HepG2 (cell line): ENCODE data around the gene SOCS7. TPM values are rescaled to one million over a fixed set of nuclear protein-coding genes. Genes with fewer than 3 reads are reported as not detected.

Source experiments
- ATAC-seq: fragments of 200-7000 bp; cut with Tn5 transposase; 3 replicates; pipeline ENCODE4 v1.9.1; 2020; ENCODE audit warnings: mild to moderate bottlenecking, moderate library complexity
- BruUV-seq: library from RNA; stranded (reverse); fragments of 400-500 nt; replicated peaks from 2 replicates; lab custom pipeline; 2021; lab: Mats Ljungman, UMichigan
- CTCF ChIA-PET: fragments of 300-600 bp; formaldehyde crosslinking; extraction: SDS; loops from one replicate; lab custom pipeline; 2021; ENCODE audit warnings: low total read pairs, inconsistent platforms, low intra/inter-chr PET ratio; lab: Yijun Ruan, JAX
- POLR2A ChIA-PET: fragments of 350-600 bp; sonication (Branson Sonifier 250); formaldehyde crosslinking; loops from one replicate; lab custom pipeline; 2020; ENCODE audit warnings: antibody characterized with exemption, inconsistent platforms; lab: Yijun Ruan, JAX
- DNase-seq: peaks from one replicate; pipeline ENCODE4 v3.0.0-alpha.2; 2015; ENCODE audit warnings: low spot score
- FAIRE-seq: peaks from 3 replicates; lab custom pipeline; 2011; peaks lifted over from hg19 to GRCh38; lab: Jason Lieb, UNC
- H2AFZ ChIP-seq: one replicate; pipeline ENCODE4 v1.6.1; 2011; ENCODE audit warnings: low read length, inconsistent platforms
- H3K27ac ChIP-seq: fragments of 300-600 bp; 3 replicates; pipeline ENCODE4 v1.8.0; 2011; ENCODE audit warnings: mixed run types, mild to moderate bottlenecking, mixed read lengths, low read length, inconsistent platforms; ENCODE audit not compliant: insufficient read depth; ENCODE audit errors: extremely low read length
- H3K27me3 ChIP-seq, 2 experiments: fragments of 200-600 bp in 1 of 2; 2 replicates in 1 of 2; 3 replicates in 1 of 2; pipeline versions ENCODE4 v1.6.0 to v1.8.0; 2011; ENCODE audit warnings: low read length in 2 of 2, mild to moderate bottlenecking in 2 of 2, moderate library complexity in 2 of 2, inconsistent platforms in 1 of 2; ENCODE audit not compliant: insufficient read depth in 2 of 2, control insufficient read depth in 1 of 2
- H3K36me3 ChIP-seq, 2 experiments: fragments of 200-600 bp in 1 of 2; replicated peaks in 1 of 2; 2 replicates in 1 of 2; 3 replicates in 1 of 2; pipeline versions ENCODE4 v1.5.1 to v1.8.0; 2011; ENCODE audit warnings: low read length in 2 of 2, inconsistent platforms in 1 of 2; ENCODE audit not compliant: insufficient read depth in 2 of 2, control insufficient read depth in 1 of 2
- H3K4me1 ChIP-seq: 2 replicates; pipeline ENCODE4 v1.5.1; 2012; ENCODE audit warnings: low read length, inconsistent platforms; ENCODE audit not compliant: insufficient read depth
- H3K4me2 ChIP-seq: 2 replicates; pipeline ENCODE4 v1.6.0; 2011; ENCODE audit warnings: low read depth, low read length, inconsistent platforms
- H3K4me3 ChIP-seq, 3 experiments: fragments of 200-600 bp in 1 of 3; sonication (generic), shearing (Covaris generic) in 1 of 3; replicated peaks in 1 of 3; 2 replicates each; pipeline ENCODE4 v1.5.1; 2011 to 2016; ENCODE audit warnings: low read length in 3 of 3, inconsistent platforms in 2 of 3, low read depth in 2 of 3, mild to moderate bottlenecking in 2 of 3, control low read depth in 1 of 3, mixed read lengths in 1 of 3; ENCODE audit not compliant: insufficient read depth in 1 of 3
- H3K79me2 ChIP-seq: one replicate; pipeline ENCODE4 v1.6.1; 2011; ENCODE audit warnings: low read length, inconsistent platforms; ENCODE audit not compliant: insufficient read depth
- H3K9ac ChIP-seq: 2 replicates; pipeline ENCODE4 v1.6.0; 2011; ENCODE audit warnings: mild to moderate bottlenecking, low read depth, low read length, inconsistent platforms; ENCODE audit not compliant: insufficient read depth
- H3K9me3 ChIP-seq: 2 replicates; pipeline ENCODE4 v1.5.1; 2012; ENCODE audit warnings: mild to moderate bottlenecking, low read length
- H4K20me1 ChIP-seq: 2 replicates; pipeline ENCODE4 v1.6.0; 2011; ENCODE audit warnings: inconsistent platforms, mild to moderate bottlenecking, low read length, moderate library complexity; ENCODE audit not compliant: insufficient read depth
- ETS1 ChIP-seq: sonication (generic); formaldehyde crosslinking; IDR thresholded peaks from 2 replicates; pipeline ENCODE4 v1.4.0; 2020; ENCODE audit warnings: missing genetic modification reagents
- HDAC1 ChIP-seq: sonication (generic); formaldehyde crosslinking; IDR thresholded peaks from 2 replicates; pipeline ENCODE4 v1.5.1; 2020; ENCODE audit warnings: mild to moderate bottlenecking, missing genetic modification reagents
- HNRNPUL1 ChIP-seq: fragments of 200-400 bp; formaldehyde crosslinking; IDR thresholded peaks from 2 replicates; pipeline ENCODE4 v1.6.1; 2017; ENCODE audit warnings: low read depth, mild to moderate bottlenecking, low read length, moderate library complexity
- PAX8 ChIP-seq: sonication (generic); formaldehyde crosslinking; IDR thresholded peaks from 2 replicates; pipeline ENCODE4 v1.8.0; 2022; ENCODE audit warnings: mild to moderate bottlenecking, missing genetic modification reagents, borderline replicate concordance
- PITX1 ChIP-seq: sonication (generic); formaldehyde crosslinking; IDR thresholded peaks from 2 replicates; pipeline ENCODE4 v1.5.1; 2020; ENCODE audit warnings: mild to moderate bottlenecking, missing genetic modification reagents
- SNAPC4 ChIP-seq: sonication (generic); formaldehyde crosslinking; IDR thresholded peaks from 2 replicates; pipeline ENCODE4 v1.4.0; 2020; ENCODE audit warnings: mild to moderate bottlenecking, missing genetic modification reagents
- ZBTB20 ChIP-seq: sonication (generic); formaldehyde crosslinking; IDR thresholded peaks from 2 replicates; pipeline ENCODE4 v1.8.1; 2023; ENCODE audit warnings: missing genetic modification reagents, low read depth, mild to moderate bottlenecking, borderline replicate concordance
- ZBTB33 ChIP-seq: sonication (generic); formaldehyde crosslinking; IDR thresholded peaks from 2 replicates; pipeline ENCODE4 v1.4.0; 2020; ENCODE audit warnings: missing genetic modification reagents
- ZC3H13 ChIP-seq: sonication (generic); formaldehyde crosslinking; IDR thresholded peaks from 2 replicates; pipeline ENCODE4 v1.8.1; 2023; ENCODE audit warnings: mild to moderate bottlenecking, missing genetic modification reagents, moderate library complexity
- ZNF558 ChIP-seq: sonication (generic); formaldehyde crosslinking; IDR thresholded peaks from 2 replicates; pipeline ENCODE4 v1.9.0; 2022; ENCODE audit warnings: mild to moderate bottlenecking, missing genetic modification reagents, borderline replicate concordance
- ZNF597 ChIP-seq: sonication (generic); formaldehyde crosslinking; IDR thresholded peaks from 2 replicates; pipeline ENCODE4 v1.5.0; 2020; ENCODE audit warnings: missing genetic modification reagents
- WGBS: methylation state at CpG from one replicate; pipeline ENCODE4 v1.1.6; 2017; ENCODE audit warnings: low lambda C conversion rate; 5-methylcytosine and 5-hydroxymethylcytosine counted together
- in situ Hi-C: cut with HindIII; loops from 2 replicates; pipeline ENCODE4 v1.10.0; 2017; ENCODE audit warnings: low pct_unique_long_range_greater_than_20kb; ENCODE audit not compliant: extremely low pct_ligation_motif_present
- intact Hi-C: fragments of 100-400 bp; cut with micrococcal nuclease; formaldehyde crosslinking; loops from one replicate; pipeline ENCODE4 v1.10.0; 2022; ENCODE audit not compliant: unreplicated experiment
- polyA plus RNA-seq, 8 experiments: library from polyadenylated mRNA; depleted of rRNA in 3 of 8; stranded (reverse) in 7 of 8; unstranded in 1 of 8; fragments of >200 nt; fragmentation: Illumina TruSeq in 4 of 8; extraction: Trizol in 4 of 8; gene quantifications; 2 replicates each; pipeline versions ENCODE4 v1.2.1 to v1.2.3, GENCODE V29; 2011 to 2016; ENCODE audit warnings: low read depth in 4 of 8, missing spikeins in 1 of 8, mixed read lengths in 1 of 8; ENCODE audit not compliant: insufficient read depth in 1 of 8
- total RNA-seq, 5 experiments: library from RNA; depleted of rRNA; stranded (reverse); fragments of >200 nt; fragmentation: Illumina TruSeq; extraction: Trizol; gene quantifications; 2 replicates each; pipeline ENCODE4 v1.2.3, GENCODE V29; 2016; ENCODE audit warnings: low read depth in 1 of 5

SOCS7 gene
- total and polyA plus RNA-seq, 2 of the 13 experiments (the other 11 are each of a cell fraction or from before 2014, with no cell fraction given) = 19.2 to 24.2 TPM

GRCh38 chr17:38320482-38320881 is 31.2 kb upstream of the SOCS7 start:
- POLR2A ChIA-PET = no interaction called here

More at GRCh38 chr17:38320482-38320881, 31.2 kb upstream of the SOCS7 start:
- no TSS peak for BruUV-seq
- no peak for ATAC-seq
- no peak overlapping the region for H3K4me3 ChIP-seq
- H3K9me3 ChIP-seq = no peaks in the 10 kb centered on the region
- no peak overlapping the region for H3K27ac ChIP-seq
- no peaks in the 10 kb centered on the region for H3K79me2 ChIP-seq
- WGBS = 99% methylated on average over 10 of the region's 10 CpGs
- in situ Hi-C loops (no loop called here), intact Hi-C loops (no loop called here)
- H3K36me3 ChIP-seq = peaks cover 23 to 49% of the 10 kb centered on the region in 2 experiments
- FAIRE-seq = no peak
- TF ChIP-seq SNAPC4 (CRISPR knock-in tag) (no peak), ETS1 (CRISPR knock-in tag) (no peak), ZBTB20 (CRISPR knock-in tag) (no peak), PITX1 (CRISPR knock-in tag) (no peak), ZNF597 (CRISPR knock-in tag) (no peak), ZNF558 (no peak), ZBTB33 (CRISPR knock-in tag) (no peak), ZC3H13 (CRISPR knock-in tag) (no peak), HDAC1 (CRISPR knock-in tag) (no peak), HNRNPUL1 (no peak), PAX8 (CRISPR knock-in tag) (no peak)
- no peaks in the 10 kb centered on the region for H4K20me1 ChIP-seq
- CTCF ChIA-PET = no interaction called here
- H3K4me1 ChIP-seq = peaks cover 17% of the 10 kb centered on the region
- DNase-seq = no peak
- H3K9ac ChIP-seq = no peak overlapping the region
- no peaks in the 10 kb centered on the region for H3K27me3 ChIP-seq
- H3K4me2 ChIP-seq = no peak overlapping the region
- no peak overlapping the region for H2AFZ ChIP-seq
